ENCODE results near the gene HDAC7.
"Not testable (repeated sequence)": the region's sequence is repeated elsewhere in the genome, so short reads cannot be mapped to it uniquely, and the experiment has no call there.

The HDAC7 gene

GRCh38 chr12:47818007-47818376, 1.7 kb downstream of the HDAC7 start:
- ChIA-PET POLR2A (interaction anchor here (1.5 to 1.6 kb wide), 2 partner anchors 10 kb away, joined by 5 read pairs; no protein-coding TSS in a partner anchor), CTCF (interaction anchor here (1.0 to 2.5 kb wide), 5 partner anchors 10 to 87 kb away, joined by 3 to 10 read pairs (median 4); partner anchors contain the start of gene VDR)
- no peak for DNase-seq (ENCODE audit: extremely low spot score)
- no peak for TF ChIP-seq LEF1 (IDR thresholded peaks at IDR 0.05; ENCODE audit: borderline replicate concordance)
- TF ChIP-seq FOXM1 (IDR thresholded peaks at IDR 0.05; ENCODE audit: borderline replicate concordance) = no peak
- no peak for TF ChIP-seq SP1 (IDR thresholded peaks at IDR 0.05)
- TF ChIP-seq FOXK2 (IDR thresholded peaks at IDR 0.05) = no peak
- TF ChIP-seq CTBP1 (IDR thresholded peaks at IDR 0.05; ENCODE audit: borderline replicate concordance) = no peak
- no peak for TF ChIP-seq NFRKB (IDR thresholded peaks at IDR 0.05)
- TF ChIP-seq ARNT (IDR thresholded peaks at IDR 0.05) = no peak

GRCh38 chr12:47817272-47818006, 2.3 kb downstream of the HDAC7 start:
- CTCF ChIA-PET = interaction anchor here (1.1 to 2.5 kb wide), 4 partner anchors 10 to 87 kb away, joined by 3 to 10 read pairs (median 6); partner anchors contain the start of gene VDR
- no peak for DNase-seq (ENCODE audit: extremely low spot score)
- POLR2A ChIA-PET = interaction anchor here (0.7 to 1.6 kb wide), 3 partner anchors 9 to 289 kb away, joined by 3 to 5 read pairs (median 5); no protein-coding TSS in a partner anchor
- TF ChIP-seq SUZ12 (IDR thresholded peaks at IDR 0.05) (no peak), PKNOX1 (IDR thresholded peaks at IDR 0.05) (no peak), NFRKB (IDR thresholded peaks at IDR 0.05) (no peak)

GRCh38 chr12:47816403-47817271, 3.1 kb downstream of the HDAC7 start:
- ChIA-PET POLR2A (interaction anchor here (0.7 to 1.6 kb wide), 2 partner anchors 11 to 290 kb away, joined by 3 to 5 read pairs; no protein-coding TSS in a partner anchor), CTCF (interaction anchor here (0.7 to 2.5 kb wide), 5 partner anchors 9 to 69 kb away, joined by 3 to 10 read pairs (median 5); no protein-coding TSS in a partner anchor)
- no peak for TF ChIP-seq TARDBP (IDR thresholded peaks at IDR 0.05)
- no peak for TF ChIP-seq ARNT (IDR thresholded peaks at IDR 0.05)
- TF ChIP-seq FOXK2 (IDR thresholded peaks at IDR 0.05) = no peak
- TF ChIP-seq PKNOX1 (IDR thresholded peaks at IDR 0.05) = no peak
- no peak for TF ChIP-seq FOXA1 (IDR thresholded peaks at IDR 0.05)
- no peak for TF ChIP-seq LEF1 (IDR thresholded peaks at IDR 0.05; ENCODE audit: borderline replicate concordance)
- TF ChIP-seq SUZ12 (IDR thresholded peaks at IDR 0.05) = no peak
- TF ChIP-seq HDGF (IDR thresholded peaks at IDR 0.05; ENCODE audit: borderline replicate concordance) = no peak
- no peak for TF ChIP-seq ELF4 (IDR thresholded peaks at IDR 0.05)
- TF ChIP-seq CTBP1 (IDR thresholded peaks at IDR 0.05; ENCODE audit: borderline replicate concordance) = no peak
- no peak for TF ChIP-seq L3MBTL2 (conservative IDR thresholded peaks at IDR 0.05)
- no peak for TF ChIP-seq SP1 (IDR thresholded peaks at IDR 0.05)
- TF ChIP-seq BHLHE40 (IDR thresholded peaks at IDR 0.05; ENCODE audit: borderline replicate concordance) = no peak
- TF ChIP-seq NFRKB (IDR thresholded peaks at IDR 0.05) = no peak
- TF ChIP-seq ZNF384 (IDR thresholded peaks at IDR 0.05) = no peak
- TF ChIP-seq FOXM1 (IDR thresholded peaks at IDR 0.05; ENCODE audit: borderline replicate concordance) = no peak
- DNase-seq (ENCODE audit: extremely low spot score) = no peak

GRCh38 chr12:47815447-47815846, 4.3 kb downstream of the HDAC7 start:
- CTCF ChIA-PET; DNase-seq (ENCODE audit: extremely low spot score); POLR2A ChIA-PET: not testable (repeated sequence)

GRCh38 chr12:47814539-47815170, 5.0 kb downstream of the HDAC7 start:
- ChIA-PET CTCF (no interaction called here), POLR2A (interaction anchor here (3.9 kb wide), 1 partner anchor 14 kb away, joined by 32 read pairs; no protein-coding TSS in a partner anchor)
- TF ChIP-seq BHLHE40 (IDR thresholded peaks at IDR 0.05; ENCODE audit: borderline replicate concordance) (no peak), NFRKB (IDR thresholded peaks at IDR 0.05) (no peak), FOXM1 (IDR thresholded peaks at IDR 0.05; ENCODE audit: borderline replicate concordance) (no peak), CTBP1 (IDR thresholded peaks at IDR 0.05; ENCODE audit: borderline replicate concordance) (no peak), PKNOX1 (IDR thresholded peaks at IDR 0.05) (no peak), TARDBP (IDR thresholded peaks at IDR 0.05) (no peak), SUZ12 (IDR thresholded peaks at IDR 0.05) (no peak), FOXK2 (IDR thresholded peaks at IDR 0.05) (no peak), SP1 (IDR thresholded peaks at IDR 0.05) (no peak), ZNF384 (IDR thresholded peaks at IDR 0.05) (no peak), ELF4 (IDR thresholded peaks at IDR 0.05) (no peak)
- no peak for DNase-seq (ENCODE audit: extremely low spot score)
